Upper lobe of left lung (tissue), 6 donors: ENCODE measurements around the gene TMEM40. TPM values are rescaled to one million over a fixed set of nuclear protein-coding genes. Genes with fewer than 3 reads are reported as not detected.
A peak's percentile ranks its signal among the peaks of the same experiment; 100 is the strongest.
"Not testable (repeated sequence)": the region's sequence is repeated elsewhere in the genome, so short reads cannot be mapped to it uniquely, and the experiment has no call there.

ENCODE experiments used
- ATAC-seq, 2 donors: fragments of 200-7000 bp; cut with Tn5 transposase; one replicate each; pipeline ENCODE4 v1.9.1; 2022; ENCODE audit warnings: mild to moderate bottlenecking in 2 of 2, moderate library complexity in 2 of 2; ENCODE audit not compliant: low FRiP score in 2 of 2
- DNase-seq, 2 donors: peaks; one replicate each; pipeline ENCODE4 v3.0.0-alpha.2; 2019 to 2020
- H3K27ac ChIP-seq, 4 donors: fragments of 200-600 bp; sonication (generic); one replicate each; pipeline ENCODE4 v1.5.1; 2016 to 2019
- H3K27me3 ChIP-seq, 4 donors: fragments of 200-600 bp; sonication (generic); one replicate each; pipeline ENCODE4 v1.5.1; 2017 to 2019
- H3K36me3 ChIP-seq, 4 donors: fragments of 200-600 bp; sonication (generic); one replicate each; pipeline ENCODE4 v1.5.1; 2016 to 2019
- H3K4me1 ChIP-seq, 4 donors: fragments of 200-600 bp; sonication (generic); one replicate each; pipeline ENCODE4 v1.5.1; 2018 to 2019
- H3K4me3 ChIP-seq, 4 donors: fragments of 200-600 bp; sonication (generic); one replicate each; pipeline ENCODE4 v1.5.1; 2017 to 2019; ENCODE audit warnings: mild to moderate bottlenecking in 2 of 4, moderate library complexity in 1 of 4
- H3K9me3 ChIP-seq, 4 donors: fragments of 200-600 bp; sonication (generic); one replicate each; pipeline ENCODE4 v1.5.1; 2018 to 2019
- EP300 ChIP-seq, 4 donors: sonication (generic); formaldehyde crosslinking; IDR thresholded peaks; one replicate each; pipeline ENCODE4 v1.5.1; 2017; ENCODE audit warnings: antibody characterized with exemption in 4 of 4, control low read depth in 2 of 4
- POLR2A ChIP-seq, 4 donors: fragments of 450-650 bp; IDR thresholded peaks; one replicate each; pipeline ENCODE4 v1.5.1; 2016 to 2017; ENCODE audit warnings: antibody characterized with exemption in 4 of 4, mild to moderate bottlenecking in 2 of 4
- POLR2AphosphoS5 ChIP-seq, 2 donors: sonication (generic); formaldehyde crosslinking; IDR thresholded peaks; one replicate each; pipeline ENCODE4 v1.5.1; 2017; ENCODE audit warnings: antibody characterized with exemption in 2 of 2
- WGBS, 2 donors: methylation state at CpG; one replicate each; pipeline ENCODE4 v1.1.5; 2017 to 2018; 5-methylcytosine and 5-hydroxymethylcytosine counted together
- total RNA-seq, 6 donors: library from RNA; depleted of rRNA in 4 of 6; stranded (reverse); fragments of >200 nt in 4 of 6; gene quantifications; one replicate each; pipeline versions ENCODE4 v1.1.0 to v1.2.1, GENCODE V29; 2016 to 2021
- TF ChIP-seq, protein P1 (sequence below), 6 experiments: fragments of 450-650 bp in 4 of 6; fragments of 200-600 bp in 2 of 6; sonication (generic) in 2 of 6; IDR thresholded peaks; one replicate each; pipeline ENCODE4 v1.5.1; 2016 to 2019; ENCODE audit warnings: antibody characterized with exemption in 6 of 6
- donor health status: DM: no; HTN: no; CAD: no; lungs with moderate emphysema.
- donor health status: DM: no; HTN: yes; CAD: no; lungs with severe emphysema.

Gene TMEM40
- total RNA-seq, 6 donors from 2014 or later: 0.30 to 5.3 (median 1.1) TPM

DNA sequence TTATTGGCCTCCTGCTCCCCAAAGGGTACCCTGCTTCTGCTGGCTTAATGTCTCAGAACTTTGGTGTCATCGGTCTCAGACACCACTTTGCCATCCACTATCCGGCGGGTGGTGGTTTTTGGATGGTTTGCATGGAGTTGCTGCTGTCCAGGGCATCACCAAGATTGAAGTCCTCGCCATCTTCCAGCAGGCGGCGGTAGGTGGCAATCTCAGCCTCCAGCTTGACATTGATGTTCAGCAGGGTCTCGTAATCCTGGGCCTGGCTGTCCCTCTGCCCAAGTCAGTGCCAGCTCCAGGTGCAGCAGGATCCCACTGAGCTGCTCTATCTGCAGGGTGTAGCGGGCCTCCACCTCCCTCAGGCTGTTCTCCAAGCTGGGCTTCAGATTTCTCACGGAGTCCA, 28.3 kb upstream of the TMEM40 start:
- not testable (repeated sequence) for H3K4me3 ChIP-seq, H3K27ac ChIP-seq, H3K9me3 ChIP-seq, H3K4me1 ChIP-seq, DNase-seq, ATAC-seq, H3K27me3 ChIP-seq, H3K36me3 ChIP-seq
- 8 to 78% methylated on average over 6 to 9 of the region's 9 CpGs for WGBS, 2 donors
- TF ChIP-seq, protein P1, sequence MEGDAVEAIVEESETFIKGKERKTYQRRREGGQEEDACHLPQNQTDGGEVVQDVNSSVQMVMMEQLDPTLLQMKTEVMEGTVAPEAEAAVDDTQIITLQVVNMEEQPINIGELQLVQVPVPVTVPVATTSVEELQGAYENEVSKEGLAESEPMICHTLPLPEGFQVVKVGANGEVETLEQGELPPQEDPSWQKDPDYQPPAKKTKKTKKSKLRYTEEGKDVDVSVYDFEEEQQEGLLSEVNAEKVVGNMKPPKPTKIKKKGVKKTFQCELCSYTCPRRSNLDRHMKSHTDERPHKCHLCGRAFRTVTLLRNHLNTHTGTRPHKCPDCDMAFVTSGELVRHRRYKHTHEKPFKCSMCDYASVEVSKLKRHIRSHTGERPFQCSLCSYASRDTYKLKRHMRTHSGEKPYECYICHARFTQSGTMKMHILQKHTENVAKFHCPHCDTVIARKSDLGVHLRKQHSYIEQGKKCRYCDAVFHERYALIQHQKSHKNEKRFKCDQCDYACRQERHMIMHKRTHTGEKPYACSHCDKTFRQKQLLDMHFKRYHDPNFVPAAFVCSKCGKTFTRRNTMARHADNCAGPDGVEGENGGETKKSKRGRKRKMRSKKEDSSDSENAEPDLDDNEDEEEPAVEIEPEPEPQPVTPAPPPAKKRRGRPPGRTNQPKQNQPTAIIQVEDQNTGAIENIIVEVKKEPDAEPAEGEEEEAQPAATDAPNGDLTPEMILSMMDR (IDR thresholded peaks at IDR 0.05): peak in 3 of 6 experiments; percentile 19 to 52 (median 34)

GRCh38 chr3:12785096-12785495, 26.0 kb upstream of the TMEM40 start:
- H3K27me3 ChIP-seq: no peaks in the 10 kb centered on the region
- H3K9me3 ChIP-seq: no peaks in the 10 kb centered on the region
- TF ChIP-seq EP300 (IDR thresholded peaks at IDR 0.05) (no peak), POLR2A (IDR thresholded peaks at IDR 0.05) (no peak), POLR2AphosphoS5 (IDR thresholded peaks at IDR 0.05) (no peak)
- TF ChIP-seq, protein P1 (IDR thresholded peaks at IDR 0.05): no peak
- WGBS, 2 donors: 69 to 77% methylated on average over 4 of the region's 4 CpGs
- no peaks in the 10 kb centered on the region for H3K36me3 ChIP-seq
- DNase-seq: no peak
- no peak overlapping the region for H3K4me3 ChIP-seq
- no peaks in the 10 kb centered on the region for H3K4me1 ChIP-seq
- ATAC-seq: no peak
- no peak overlapping the region for H3K27ac ChIP-seq

DNA sequence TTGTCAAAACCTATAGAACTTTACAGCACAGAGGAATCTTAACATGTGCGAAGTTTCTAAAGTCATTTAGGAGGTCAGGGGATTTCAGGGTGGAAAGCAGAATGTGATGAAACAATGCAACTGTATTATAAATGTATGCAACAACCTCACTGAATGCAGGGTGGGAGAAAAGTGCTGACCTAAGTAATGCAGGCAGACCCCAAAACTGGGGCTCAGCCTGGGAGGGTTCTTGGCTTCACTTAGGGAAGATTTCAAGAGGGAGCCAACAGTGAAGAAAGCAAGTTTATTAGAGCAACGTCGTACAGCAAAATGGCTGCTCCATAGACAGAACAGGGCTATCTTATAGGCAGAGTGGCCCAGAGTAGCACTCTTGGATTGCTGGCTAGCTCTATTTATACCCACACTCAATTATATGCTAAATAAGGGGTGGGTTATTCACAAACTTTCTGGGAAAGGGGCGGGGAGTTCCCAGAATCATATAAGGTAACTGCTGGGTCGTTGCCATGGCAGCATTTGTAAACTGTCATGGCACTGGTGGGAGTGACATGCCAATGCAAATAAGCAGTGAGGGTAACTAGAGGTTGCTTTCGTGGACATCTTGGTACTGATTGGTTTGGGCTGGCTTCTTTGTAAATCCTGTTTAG, 23.2 kb upstream of the TMEM40 start:
- 75 to 77% methylated on average over 6 of the region's 6 CpGs for WGBS, 2 donors
- ATAC-seq: no peak
- Histone ChIP-seq H3K4me3 (no peak overlapping the region), H3K9me3 (no peaks in the 10 kb centered on the region), H3K36me3 (no peaks in the 10 kb centered on the region), H3K4me1 (no peaks in the 10 kb centered on the region), H3K27ac (no peak overlapping the region), H3K27me3 (no peaks in the 10 kb centered on the region)
- TF ChIP-seq, protein P1 (IDR thresholded peaks at IDR 0.05): no peak
- peak in 1 of 2 donors; percentile 11 for TF ChIP-seq POLR2AphosphoS5 (IDR thresholded peaks at IDR 0.05)
- no peak for DNase-seq

DNA sequence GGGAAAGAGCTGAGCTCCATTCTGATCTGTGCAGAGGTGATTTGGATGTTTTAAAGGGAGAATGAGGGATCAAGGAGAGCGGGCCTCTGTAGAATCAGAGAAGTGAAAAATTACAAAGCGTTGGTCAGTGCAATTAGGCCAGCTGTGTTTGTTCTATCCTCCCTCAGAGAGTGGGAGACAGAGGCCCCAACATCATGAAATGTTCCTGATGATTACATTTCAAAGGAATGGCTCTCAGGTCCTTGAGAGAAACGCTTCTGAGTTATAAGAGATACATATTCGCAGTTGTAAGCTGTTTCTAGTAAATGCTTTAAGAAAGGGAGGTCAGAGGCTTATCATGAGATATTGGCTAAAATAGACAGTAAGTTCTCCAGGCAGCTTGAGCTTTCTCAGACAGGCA, 21.7 kb upstream of the TMEM40 start:
- DNase-seq (no peak), ATAC-seq (no peak)
- TF ChIP-seq POLR2A (IDR thresholded peaks at IDR 0.05): no peak
- no peak for TF ChIP-seq POLR2AphosphoS5 (IDR thresholded peaks at IDR 0.05)
- TF ChIP-seq, protein P1 (IDR thresholded peaks at IDR 0.05): no peak
- TF ChIP-seq EP300 (IDR thresholded peaks at IDR 0.05): no peak
- no peak overlapping the region for H3K27ac ChIP-seq
- no peak overlapping the region for H3K4me3 ChIP-seq
- WGBS, 2 donors: 67 to 71% methylated on average over 4 of the region's 4 CpGs
- H3K9me3 ChIP-seq: no peaks in the 10 kb centered on the region
- no peaks in the 10 kb centered on the region for H3K27me3 ChIP-seq
- H3K36me3 ChIP-seq: no peaks in the 10 kb centered on the region
- no peaks in the 10 kb centered on the region for H3K4me1 ChIP-seq

DNA sequence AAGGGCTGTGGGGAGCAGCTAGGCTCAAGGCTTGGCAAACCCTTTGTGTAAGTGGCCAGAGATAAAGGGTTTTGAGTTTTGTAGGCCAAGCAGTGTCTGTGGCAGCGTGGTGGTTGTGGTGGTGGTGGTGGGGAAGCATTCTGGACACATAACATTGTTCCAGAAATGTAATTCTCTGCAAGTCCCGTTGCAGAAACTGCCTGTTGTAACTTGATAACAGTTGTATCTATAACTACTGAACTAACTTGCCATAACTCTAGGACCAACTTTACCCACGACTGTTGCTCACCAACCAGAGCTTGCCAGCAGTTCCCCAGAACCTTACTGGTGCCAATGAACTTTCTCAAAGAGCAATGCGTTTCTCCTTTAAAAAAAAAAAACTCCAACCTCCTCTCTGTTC, 18.1 kb upstream of the TMEM40 start:
- no peak overlapping the region for H3K4me3 ChIP-seq
- no peaks in the 10 kb centered on the region for H3K27me3 ChIP-seq
- H3K27ac ChIP-seq: no peak overlapping the region
- H3K9me3 ChIP-seq: no peaks in the 10 kb centered on the region
- no peak for DNase-seq
- WGBS, 2 donors: 54 to 69% methylated on average over 4 of the region's 4 CpGs
- no peaks in the 10 kb centered on the region for H3K4me1 ChIP-seq
- TF ChIP-seq EP300 (IDR thresholded peaks at IDR 0.05): no peak
- TF ChIP-seq, protein P1 (IDR thresholded peaks at IDR 0.05): no peak
- TF ChIP-seq POLR2A (IDR thresholded peaks at IDR 0.05): no peak
- no peak for TF ChIP-seq POLR2AphosphoS5 (IDR thresholded peaks at IDR 0.05)
- no peak for ATAC-seq
- no peaks in the 10 kb centered on the region for H3K36me3 ChIP-seq

DNA sequence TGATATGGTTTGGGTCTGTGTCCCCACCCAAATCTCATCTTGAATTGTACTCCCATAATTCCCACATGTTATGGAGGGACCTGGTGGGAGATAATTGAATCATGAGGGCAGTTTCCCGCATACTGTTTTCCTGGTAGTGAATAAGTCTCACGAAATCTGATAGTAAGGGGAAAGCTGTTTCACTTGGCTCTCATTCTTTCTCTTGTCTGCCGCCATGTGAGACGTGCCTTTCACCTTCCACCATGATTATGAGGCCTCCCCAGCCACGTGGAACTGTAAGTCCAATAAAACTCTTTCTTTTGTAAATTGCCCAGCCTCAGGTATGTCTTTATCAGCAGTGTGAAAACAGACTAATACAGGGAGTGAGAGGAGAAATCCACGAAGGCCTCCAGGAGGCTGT, 16.9 kb upstream of the TMEM40 start:
- H3K36me3 ChIP-seq, DNase-seq, H3K27ac ChIP-seq, H3K27me3 ChIP-seq, H3K9me3 ChIP-seq, H3K4me1 ChIP-seq, H3K4me3 ChIP-seq, ATAC-seq: not testable (repeated sequence)
- WGBS, 2 donors: 70 to 76% methylated on average over 6 of the region's 6 CpGs
